KMS-11 (cell line): ENCODE data around the gene AHSA1.

Experiments used
- H2AFZ ChIP-seq: fragments of 200-600 bp; sonication (generic); 2 replicates; pipeline ENCODE4 v1.6.1; 2016; ENCODE audit warnings: antibody characterized with exemption, mixed run types, low read depth
- H3K27ac ChIP-seq: fragments of 200-600 bp; sonication (generic); 2 replicates; pipeline ENCODE4 v1.6.1; 2016; ENCODE audit warnings: mild to moderate bottlenecking, mixed run types
- H3K27me3 ChIP-seq: fragments of 200-600 bp; sonication (generic); 2 replicates; pipeline ENCODE4 v1.6.1; 2017; ENCODE audit warnings: mild to moderate bottlenecking, low read depth, mixed run types, moderate library complexity; ENCODE audit not compliant: insufficient read depth
- H3K36me3 ChIP-seq: fragments of 200-600 bp; sonication (generic); 2 replicates; pipeline ENCODE4 v1.6.1; 2017; ENCODE audit warnings: mild to moderate bottlenecking, mixed run types; ENCODE audit not compliant: insufficient read depth
- H3K4me1 ChIP-seq: fragments of 200-600 bp; sonication (generic); 2 replicates; pipeline ENCODE4 v1.6.1; 2016; ENCODE audit warnings: mild to moderate bottlenecking, low read depth, mixed run types; ENCODE audit not compliant: poor library complexity, severe bottlenecking
- H3K4me2 ChIP-seq: fragments of 200-600 bp; sonication (generic); 2 replicates; pipeline ENCODE4 v1.7.0; 2016; ENCODE audit warnings: mild to moderate bottlenecking, mixed run types
- H3K4me3 ChIP-seq: fragments of 200-600 bp; sonication (generic); IDR thresholded peaks from 2 replicates; pipeline ENCODE4 v1.6.1; 2017; ENCODE audit warnings: low read depth, low read length, mixed read lengths; ENCODE audit not compliant: insufficient read depth
- H3K79me2 ChIP-seq: fragments of 200-600 bp; sonication (generic); 2 replicates; pipeline ENCODE4 v1.6.1; 2016; ENCODE audit warnings: low read depth, mixed run types; ENCODE audit not compliant: insufficient read depth
- H3K9ac ChIP-seq: fragments of 200-600 bp; sonication (generic); 2 replicates; pipeline ENCODE4 v1.6.1; 2016; ENCODE audit warnings: mild to moderate bottlenecking, mixed run types
- H4K20me1 ChIP-seq: fragments of 200-600 bp; sonication (generic); 2 replicates; pipeline ENCODE4 v1.6.1; 2016; ENCODE audit warnings: mild to moderate bottlenecking, mixed run types; ENCODE audit not compliant: insufficient read depth
- CTCF ChIP-seq: fragments of 200-600 bp; sonication (generic); conservative IDR thresholded peaks from 2 replicates; pipeline ENCODE4 v1.6.1; 2017; ENCODE audit warnings: low read depth, mild to moderate bottlenecking, antibody characterized with exemption, low read length, moderate library complexity, mixed read lengths

Gene AHSA1

GRCh38 chr14:77508876-77509275 lies 51.0 kb downstream of the AHSA1 start:
- Histone ChIP-seq H3K27me3 (no peaks in the 10 kb centered on the region), H3K27ac (no peak overlapping the region), H3K9ac (no peak overlapping the region), H3K4me2 (no peak overlapping the region), H4K20me1 (no peaks in the 10 kb centered on the region), H2AFZ (no peak overlapping the region), H3K4me1 (no peaks in the 10 kb centered on the region), H3K36me3 (no peaks in the 10 kb centered on the region), H3K79me2 (no peaks in the 10 kb centered on the region), H3K4me3 (no peak overlapping the region)
- no peak for TF ChIP-seq CTCF

DNA sequence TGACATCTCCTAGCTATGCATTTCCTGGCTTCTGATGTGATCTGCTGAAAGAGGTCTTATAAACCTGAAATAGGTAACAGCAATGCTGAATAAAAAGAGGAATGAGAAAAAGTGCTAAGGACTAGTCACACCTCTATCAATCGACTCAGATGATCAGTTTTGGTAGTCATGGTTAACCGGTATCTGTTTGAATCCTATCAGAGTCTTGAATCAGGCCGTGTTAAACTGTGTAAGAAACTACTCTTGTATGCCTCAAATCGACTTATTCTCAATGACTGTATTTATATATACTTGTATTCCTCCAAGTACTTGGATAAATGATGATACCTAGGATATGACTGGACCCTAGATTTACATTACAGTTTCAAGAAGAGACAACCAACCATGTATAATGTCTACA lies 51.5 kb downstream of the AHSA1 start:
- no peak for TF ChIP-seq CTCF
- H3K79me2 ChIP-seq: no peaks in the 10 kb centered on the region
- no peak overlapping the region for H3K4me2 ChIP-seq
- H3K36me3 ChIP-seq: no peaks in the 10 kb centered on the region
- no peaks in the 10 kb centered on the region for H3K4me1 ChIP-seq
- H4K20me1 ChIP-seq: no peaks in the 10 kb centered on the region
- H3K9ac ChIP-seq: no peak overlapping the region
- no peak overlapping the region for H2AFZ ChIP-seq
- H3K27me3 ChIP-seq: no peaks in the 10 kb centered on the region
- H3K4me3 ChIP-seq: no peak overlapping the region
- no peak overlapping the region for H3K27ac ChIP-seq

DNA sequence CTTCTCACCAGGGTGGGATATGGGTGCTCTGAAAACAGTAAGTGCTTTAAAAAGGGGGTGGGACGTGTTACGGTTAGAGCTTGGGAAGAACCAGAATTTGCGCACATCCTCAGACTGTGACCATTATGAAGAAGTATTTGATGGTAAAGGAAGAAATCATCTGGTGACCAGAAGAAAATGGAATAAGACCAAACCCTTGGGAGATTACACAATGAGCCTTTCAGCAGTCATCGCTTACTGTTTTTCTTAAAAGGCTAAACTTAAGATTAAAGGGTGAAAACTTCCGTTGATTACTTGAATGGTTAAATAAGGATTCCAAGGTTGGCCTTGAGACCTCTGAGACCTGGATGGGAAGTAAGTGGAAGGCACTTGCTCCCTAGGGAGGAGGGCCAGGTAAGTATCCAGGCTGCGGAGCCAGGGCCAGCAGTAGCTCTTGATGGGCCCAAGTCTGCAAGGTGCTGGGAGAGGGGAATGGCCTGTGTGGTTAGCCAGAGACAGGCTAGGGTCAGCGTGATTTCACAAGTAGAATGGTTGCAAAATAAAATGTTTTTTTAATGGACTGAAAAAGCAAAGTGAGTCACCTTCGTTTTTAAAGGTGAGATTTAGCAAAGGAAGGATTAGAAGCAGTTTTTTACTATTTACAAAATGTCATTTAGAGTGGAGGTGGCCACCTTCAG lies 53.7 kb downstream of the AHSA1 start:
- no peak overlapping the region for H3K27ac ChIP-seq
- no peak overlapping the region for H3K4me3 ChIP-seq
- no peaks in the 10 kb centered on the region for H3K27me3 ChIP-seq
- no peaks in the 10 kb centered on the region for H3K79me2 ChIP-seq
- H3K36me3 ChIP-seq: no peaks in the 10 kb centered on the region
- no peak for TF ChIP-seq CTCF
- H2AFZ ChIP-seq: no peak overlapping the region
- no peaks in the 10 kb centered on the region for H4K20me1 ChIP-seq
- no peaks in the 10 kb centered on the region for H3K4me1 ChIP-seq
- H3K4me2 ChIP-seq: no peak overlapping the region
- H3K9ac ChIP-seq: no peak overlapping the region

DNA sequence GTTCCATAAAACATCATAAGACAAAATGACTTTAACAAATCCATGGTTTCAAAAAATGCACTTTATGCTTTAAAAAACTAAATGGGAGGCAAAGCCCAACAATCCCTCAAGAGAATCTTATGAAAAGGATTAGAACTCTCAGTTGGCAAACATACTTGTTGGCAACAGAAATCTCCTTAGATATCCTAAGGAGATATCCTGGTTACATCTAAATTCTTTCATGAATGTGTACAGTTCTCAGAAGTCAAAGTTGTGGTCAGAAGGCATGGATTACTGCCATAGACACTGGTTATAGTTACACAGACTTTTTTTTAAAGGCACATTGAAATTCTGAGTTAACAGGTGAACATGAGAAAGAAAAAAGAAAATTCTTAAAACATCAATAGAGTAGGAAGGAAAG lies 58.2 kb downstream of the AHSA1 start:
- Histone ChIP-seq H2AFZ (no peak overlapping the region), H3K9ac (no peak overlapping the region), H3K4me2 (no peak overlapping the region), H3K27me3 (no peaks in the 10 kb centered on the region), H3K36me3 (no peaks in the 10 kb centered on the region), H3K79me2 (no peaks in the 10 kb centered on the region), H3K4me1 (no peaks in the 10 kb centered on the region), H4K20me1 (no peaks in the 10 kb centered on the region), H3K4me3 (no peak overlapping the region), H3K27ac (no peak overlapping the region)
- TF ChIP-seq CTCF: no peak
